ENCODE measurements around the gene WDR89.

GRCh38 chr14:63581491-63581890 lies 60.2 kb downstream of the WDR89 start:
- TF ChIP-seq RFX5 (IDR thresholded peaks at IDR 0.05; ENCODE audit: low read length) (no peak), EP300 (IDR thresholded peaks at IDR 0.05; ENCODE audit: borderline replicate concordance in 1 of 2, low read depth in 1 of 2, low read length in 1 of 2) (no peak), CTCF (IDR thresholded peaks at IDR 0.05) (no peak), MEF2A (IDR thresholded peaks at IDR 0.05; ENCODE audit: borderline replicate concordance, low read depth) (no peak), YY1 (IDR thresholded peaks at IDR 0.05; ENCODE audit: low read depth) (no peak), TAF1 (IDR thresholded peaks at IDR 0.05; ENCODE audit: borderline replicate concordance, low read depth, low read length) (no peak), RAD21 (IDR thresholded peaks at IDR 0.05; ENCODE audit: low read length) (no peak), IRF3 (IDR thresholded peaks at IDR 0.05; ENCODE audit: low read depth, low read length) (no peak), POLR2AphosphoS5 (IDR thresholded peaks at IDR 0.05; ENCODE audit: low read depth, low read length) (no peak), GABPA (IDR thresholded peaks at IDR 0.05; ENCODE audit: low read depth) (no peak)
- TF ChIP-seq, protein P1, sequence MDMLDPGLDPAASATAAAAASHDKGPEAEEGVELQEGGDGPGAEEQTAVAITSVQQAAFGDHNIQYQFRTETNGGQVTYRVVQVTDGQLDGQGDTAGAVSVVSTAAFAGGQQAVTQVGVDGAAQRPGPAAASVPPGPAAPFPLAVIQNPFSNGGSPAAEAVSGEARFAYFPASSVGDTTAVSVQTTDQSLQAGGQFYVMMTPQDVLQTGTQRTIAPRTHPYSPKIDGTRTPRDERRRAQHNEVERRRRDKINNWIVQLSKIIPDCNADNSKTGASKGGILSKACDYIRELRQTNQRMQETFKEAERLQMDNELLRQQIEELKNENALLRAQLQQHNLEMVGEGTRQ (IDR thresholded peaks at IDR 0.05; ENCODE audit: borderline replicate concordance, low read depth, low read length) = no peak

Data from SK-N-SH (cell line).